Kidney epithelial cell (primary cell): ENCODE data around the gene VASN. TPM values are rescaled to one million over a fixed set of nuclear protein-coding genes. Genes with fewer than 3 reads are reported as not detected.

ENCODE experiments used
- DNase-seq: peaks from one replicate; pipeline ENCODE4 v3.0.0-alpha.2; 2010; ENCODE audit warnings: low read depth
- H3K27me3 ChIP-seq: 2 replicates; pipeline ENCODE4 v1.6.0; 2011; ENCODE audit warnings: low read length; ENCODE audit not compliant: control insufficient read depth, insufficient read depth
- H3K36me3 ChIP-seq: 2 replicates; pipeline ENCODE4 v1.5.1; 2011; ENCODE audit warnings: low read length; ENCODE audit not compliant: control insufficient read depth, insufficient read depth
- H3K4me3 ChIP-seq: 2 replicates; pipeline ENCODE4 v1.5.1; 2011; ENCODE audit warnings: low read depth, mild to moderate bottlenecking, control low read depth, low read length
- total RNA-seq: library from RNA; depleted of rRNA; stranded (reverse); fragments of >200 nt; gene quantifications from 2 replicates; pipeline ENCODE4 v1.2.3, GENCODE V29; 2015
- TF ChIP-seq, protein P1 (sequence below): IDR thresholded peaks from 2 replicates; pipeline ENCODE4 v1.5.1; 2011; ENCODE audit warnings: mild to moderate bottlenecking, moderate library complexity, low read length, control low read depth, inconsistent platforms; ENCODE audit not compliant: insufficient read depth, poor library complexity, severe bottlenecking

The VASN gene
- total RNA-seq, 1 donor from 2014 or later = 60.4 TPM

GRCh38 chr16:4373356-4373908, 1.8 kb downstream of the VASN start:
- TF ChIP-seq, protein P1, sequence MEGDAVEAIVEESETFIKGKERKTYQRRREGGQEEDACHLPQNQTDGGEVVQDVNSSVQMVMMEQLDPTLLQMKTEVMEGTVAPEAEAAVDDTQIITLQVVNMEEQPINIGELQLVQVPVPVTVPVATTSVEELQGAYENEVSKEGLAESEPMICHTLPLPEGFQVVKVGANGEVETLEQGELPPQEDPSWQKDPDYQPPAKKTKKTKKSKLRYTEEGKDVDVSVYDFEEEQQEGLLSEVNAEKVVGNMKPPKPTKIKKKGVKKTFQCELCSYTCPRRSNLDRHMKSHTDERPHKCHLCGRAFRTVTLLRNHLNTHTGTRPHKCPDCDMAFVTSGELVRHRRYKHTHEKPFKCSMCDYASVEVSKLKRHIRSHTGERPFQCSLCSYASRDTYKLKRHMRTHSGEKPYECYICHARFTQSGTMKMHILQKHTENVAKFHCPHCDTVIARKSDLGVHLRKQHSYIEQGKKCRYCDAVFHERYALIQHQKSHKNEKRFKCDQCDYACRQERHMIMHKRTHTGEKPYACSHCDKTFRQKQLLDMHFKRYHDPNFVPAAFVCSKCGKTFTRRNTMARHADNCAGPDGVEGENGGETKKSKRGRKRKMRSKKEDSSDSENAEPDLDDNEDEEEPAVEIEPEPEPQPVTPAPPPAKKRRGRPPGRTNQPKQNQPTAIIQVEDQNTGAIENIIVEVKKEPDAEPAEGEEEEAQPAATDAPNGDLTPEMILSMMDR = no peak
- Histone ChIP-seq H3K36me3 (no peaks in the 10 kb centered on the region), H3K27me3 (no peaks in the 10 kb centered on the region), H3K4me3 (peak overlapping the region; percentile 66)
- no peak for DNase-seq

DNA sequence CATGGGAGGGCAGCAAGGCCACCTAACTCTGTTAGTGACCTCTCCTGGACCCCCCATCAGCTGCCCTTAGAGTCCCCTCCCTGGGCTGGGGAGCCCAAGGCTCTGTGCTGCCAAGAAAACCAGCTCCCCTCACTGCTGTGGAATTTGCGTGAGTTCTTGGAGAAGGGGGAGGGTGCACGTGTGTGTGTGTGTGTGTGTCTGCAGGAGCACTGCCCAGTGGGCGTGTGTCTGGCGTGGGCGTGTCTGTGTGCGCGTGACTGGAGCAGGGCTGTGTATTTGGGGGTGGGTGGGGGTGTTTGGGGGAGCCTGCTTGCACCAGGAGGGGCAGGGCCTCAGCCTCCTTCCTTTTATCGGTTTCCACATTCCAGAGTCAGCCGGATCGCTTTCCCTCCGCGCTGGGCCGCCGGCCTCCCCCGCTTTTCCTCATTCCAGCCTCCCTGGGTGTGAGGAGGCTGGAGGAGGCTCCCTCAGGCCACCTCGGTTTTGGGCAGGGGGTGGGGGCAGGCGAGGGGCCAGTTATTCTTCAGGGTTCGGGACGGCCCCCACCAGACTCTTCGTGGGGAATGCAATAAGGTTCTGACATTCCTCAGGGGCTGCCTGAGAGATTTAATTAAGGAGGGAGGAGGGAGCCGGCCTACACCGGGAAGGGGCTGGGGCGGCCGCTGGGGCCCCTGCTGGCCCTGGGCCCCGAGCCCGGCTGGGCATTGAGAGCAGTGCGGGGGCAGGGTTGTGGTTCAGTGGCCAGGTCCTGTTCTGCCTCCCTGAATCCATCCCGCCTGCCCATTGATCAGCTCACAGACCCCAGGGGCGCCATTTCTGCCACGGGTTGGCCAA, 2.5 kb downstream of the VASN start:
- DNase-seq = no peak
- Histone ChIP-seq H3K4me3 (peak overlapping the region; percentile 66), H3K27me3 (no peaks in the 10 kb centered on the region), H3K36me3 (no peaks in the 10 kb centered on the region)
- TF ChIP-seq, protein P1 = no peak

DNA sequence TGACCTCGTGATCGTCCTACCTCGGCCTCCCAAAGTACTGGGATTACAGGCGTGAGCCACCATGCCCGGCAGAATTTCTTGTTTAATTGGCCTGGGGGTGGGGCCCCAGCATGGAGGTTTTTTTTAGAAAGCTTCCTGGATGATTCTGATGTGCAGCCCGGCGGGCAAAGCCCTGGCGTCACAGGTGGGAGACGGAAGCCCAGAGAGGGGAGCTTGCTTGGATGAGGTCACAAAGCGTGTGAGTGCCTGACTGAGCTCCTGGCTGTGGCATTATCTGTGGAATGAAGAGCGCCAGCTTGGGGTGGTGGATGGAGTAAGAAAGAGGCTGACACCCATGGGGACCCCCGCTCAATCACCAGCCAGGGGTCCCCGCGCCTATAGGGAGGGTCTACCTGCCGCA, 4.1 kb downstream of the VASN start:
- no peaks in the 10 kb centered on the region for H3K27me3 ChIP-seq
- TF ChIP-seq, protein P1 = no peak
- no peak overlapping the region for H3K4me3 ChIP-seq
- no peak for DNase-seq
- no peaks in the 10 kb centered on the region for H3K36me3 ChIP-seq

DNA sequence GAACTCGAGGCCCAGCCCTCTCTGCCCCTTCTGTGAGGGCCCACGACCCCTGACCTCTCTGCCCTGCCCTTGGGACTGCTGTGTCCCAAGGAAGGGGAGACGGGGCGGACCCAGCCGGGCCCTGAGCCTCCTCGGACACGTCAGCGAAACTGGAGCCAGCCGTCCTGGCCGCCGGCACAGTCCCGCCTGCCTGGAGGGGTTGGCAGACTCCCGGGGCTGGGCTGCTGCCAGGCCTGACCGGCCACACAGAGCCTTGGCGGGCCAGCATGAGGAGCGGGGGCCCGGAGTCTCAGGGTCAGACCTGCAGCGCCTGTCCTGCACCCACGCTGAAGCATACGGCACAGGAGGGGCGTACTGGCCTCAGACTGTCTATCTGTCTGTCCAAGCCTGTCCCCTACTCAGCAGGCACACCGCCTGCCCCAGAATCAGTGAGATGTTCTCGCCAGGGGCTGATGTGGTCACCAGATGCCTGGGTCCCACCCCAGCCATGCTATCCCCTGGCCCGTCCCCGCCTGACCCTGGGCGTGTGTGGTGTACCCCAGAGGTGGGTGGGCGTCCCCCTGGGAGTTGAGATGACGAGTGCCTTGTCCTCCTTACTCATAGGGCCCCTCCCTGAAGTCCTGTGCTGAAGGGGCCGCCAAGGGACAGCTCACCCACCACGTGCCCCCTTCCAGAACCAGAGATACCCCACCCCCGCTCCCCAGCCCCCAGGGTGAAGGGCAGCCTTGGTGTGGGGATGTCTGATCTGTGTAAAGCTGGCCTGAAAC, 4.7 kb downstream of the VASN start:
- Histone ChIP-seq H3K36me3 (no peaks in the 10 kb centered on the region), H3K4me3 (no peak overlapping the region), H3K27me3 (no peaks in the 10 kb centered on the region)
- DNase-seq = no peak
- TF ChIP-seq, protein P1 = no peak

DNA sequence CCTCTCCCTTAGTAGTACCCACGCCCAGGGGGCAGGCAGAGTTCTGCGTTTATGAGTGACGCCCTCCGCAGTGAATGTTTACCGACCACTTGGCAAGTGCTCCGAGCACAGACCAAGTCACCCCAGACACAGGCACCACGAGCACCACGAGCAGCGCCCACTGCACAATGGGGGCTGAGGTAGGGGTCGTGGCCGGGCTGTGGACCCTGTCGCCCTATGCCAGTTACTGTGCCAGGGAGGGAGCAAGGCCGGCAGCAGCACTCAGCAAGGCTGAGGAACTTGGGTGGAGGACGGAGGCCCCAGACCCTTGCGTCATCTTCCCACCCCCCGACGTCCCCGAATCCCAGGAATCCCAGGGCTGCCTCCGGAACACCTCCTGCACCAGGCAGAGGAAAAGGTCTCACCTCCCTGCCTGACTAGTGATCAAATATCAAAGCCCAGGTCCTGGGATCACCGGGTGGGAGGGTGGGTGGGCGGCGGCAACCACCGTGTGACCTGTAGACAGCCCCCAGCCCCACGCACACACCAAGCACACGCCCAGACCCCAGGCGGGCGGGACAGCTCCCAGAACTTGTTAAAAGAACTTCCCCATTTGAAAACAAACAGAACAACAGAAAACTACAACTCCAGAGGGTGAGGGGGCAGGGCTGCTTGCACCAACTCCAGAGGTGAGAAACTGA, 5.4 kb downstream of the VASN start:
- no peaks in the 10 kb centered on the region for H3K27me3 ChIP-seq
- DNase-seq = no peak
- H3K4me3 ChIP-seq = no peak overlapping the region
- TF ChIP-seq, protein P1 = no peak
- no peaks in the 10 kb centered on the region for H3K36me3 ChIP-seq
